Adipose tissue (tissue), 3 donors: ENCODE results near the gene RNF208. TPM values are rescaled to one million over a fixed set of nuclear protein-coding genes. Genes with fewer than 3 reads are reported as not detected.
"Not testable (repeated sequence)": the region's sequence is repeated elsewhere in the genome, so short reads cannot be mapped to it uniquely, and the experiment has no call there.

ENCODE experiments used
- H3K27ac ChIP-seq: one replicate; pipeline ENCODE4 v1.5.1; 2013; ENCODE audit warnings: low read depth, low read length
- WGBS, 3 donors: extraction: QIAGEN DNeasy Blood & Tissue Kit; methylation state at CpG; one replicate each; pipeline ENCODE4 v1.1.7; 2013; 5-methylcytosine and 5-hydroxymethylcytosine counted together
- polyA plus RNA-seq, 3 donors: library from polyadenylated mRNA; stranded (reverse); fragments of 200-250 nt; gene quantifications; one replicate each; pipeline ENCODE4 v1.2.3, GENCODE V29; 2013
- donor health status: healthy with polysubstance abuse.
- donor health status: Bipolar disorder and iron deficiency.
- donor health status: healthy.

RNF208 gene
- polyA plus RNA-seq: 1 to 10 TPM; 2.8 to 4.0 (median 3.5) TPM

GRCh38 chr9:137222190-137223077 lies at the start of gene RNF208:
Gene RNF208 (minus strand): TSS chr9:137222240. CDS start chr9:137221212, 1,028 bp downstream.
- WGBS, 3 donors: 5% methylated on average over 53 to 88 of the region's 88 CpGs
- H3K27ac ChIP-seq: no peak within 1 kb of the TSS

- WGBS, 3 donors: 32 to 63% (median 40%) methylated on average over 3 of the region's 3 CpGs
Measured at GRCh38 chr9:137271696-137272076, 49.6 kb upstream of the RNF208 start.

GRCh38 chr9:137270929-137271695 lies 49.1 kb upstream of the RNF208 start:
- no peak overlapping the region for H3K27ac ChIP-seq
- WGBS, 3 donors: 77 to 89% (median 79%) methylated on average over 32 of the region's 32 CpGs

More at GRCh38 chr9:137271696-137272076, 49.6 kb upstream of the RNF208 start:
- no peak overlapping the region for H3K27ac ChIP-seq

DNA sequence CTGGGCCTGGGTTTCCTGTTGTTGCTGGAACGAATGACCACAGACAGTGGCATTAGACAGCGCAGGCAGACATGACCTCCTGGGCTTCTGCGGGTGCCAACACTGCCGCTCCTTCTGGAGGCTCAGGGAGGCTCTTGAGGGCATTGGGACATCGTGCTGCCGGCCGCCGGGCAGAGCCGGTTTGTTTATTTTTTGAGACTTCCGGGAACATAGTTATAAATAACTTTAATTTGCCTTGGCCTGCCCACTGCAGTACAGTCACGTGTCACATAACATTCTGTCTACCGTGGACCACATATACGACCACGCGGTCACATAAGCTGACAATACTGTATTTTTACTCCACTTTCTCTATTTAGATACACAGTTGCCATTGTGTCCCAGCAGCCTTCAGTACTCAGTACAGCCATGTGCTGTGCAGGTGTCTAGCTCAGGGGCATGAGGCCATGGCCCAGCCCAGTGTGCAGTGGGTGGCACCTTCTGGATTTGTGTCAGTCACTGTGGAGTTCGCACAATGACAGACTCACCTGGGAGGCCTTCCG lies 47.3 kb upstream of the RNF208 start:
- WGBS, 3 donors: 29 to 65% (median 55%) methylated on average over 17 of the region's 17 CpGs

GRCh38 chr9:137268538-137269201 lies 46.6 kb upstream of the RNF208 start:
- WGBS, 3 donors: 59 to 74% (median 68%) methylated on average over 19 of the region's 19 CpGs
- H3K27ac ChIP-seq: no peak overlapping the region

More for the DNA sequence above, 47.3 kb upstream of the RNF208 start:
- no peak overlapping the region for H3K27ac ChIP-seq

- WGBS, 3 donors: 81 to 89% (median 82%) methylated on average over 6 of the region's 6 CpGs
Measured at GRCh38 chr9:137267933-137268355, 45.9 kb upstream of the RNF208 start.

GRCh38 chr9:137266585-137267453 lies 44.8 kb upstream of the RNF208 start:
- 89 to 95% (median 90%) methylated on average over 34 of the region's 34 CpGs for WGBS, 3 donors
- H3K27ac ChIP-seq: no peak overlapping the region

More at GRCh38 chr9:137267933-137268355, 45.9 kb upstream of the RNF208 start:
- H3K27ac ChIP-seq: no peak overlapping the region

GRCh38 chr9:137266162-137266527 lies 44.1 kb upstream of the RNF208 start:
- H3K27ac ChIP-seq: no peak overlapping the region
- WGBS, 3 donors: 84 to 90% (median 86%) methylated on average over 15 of the region's 15 CpGs

DNA sequence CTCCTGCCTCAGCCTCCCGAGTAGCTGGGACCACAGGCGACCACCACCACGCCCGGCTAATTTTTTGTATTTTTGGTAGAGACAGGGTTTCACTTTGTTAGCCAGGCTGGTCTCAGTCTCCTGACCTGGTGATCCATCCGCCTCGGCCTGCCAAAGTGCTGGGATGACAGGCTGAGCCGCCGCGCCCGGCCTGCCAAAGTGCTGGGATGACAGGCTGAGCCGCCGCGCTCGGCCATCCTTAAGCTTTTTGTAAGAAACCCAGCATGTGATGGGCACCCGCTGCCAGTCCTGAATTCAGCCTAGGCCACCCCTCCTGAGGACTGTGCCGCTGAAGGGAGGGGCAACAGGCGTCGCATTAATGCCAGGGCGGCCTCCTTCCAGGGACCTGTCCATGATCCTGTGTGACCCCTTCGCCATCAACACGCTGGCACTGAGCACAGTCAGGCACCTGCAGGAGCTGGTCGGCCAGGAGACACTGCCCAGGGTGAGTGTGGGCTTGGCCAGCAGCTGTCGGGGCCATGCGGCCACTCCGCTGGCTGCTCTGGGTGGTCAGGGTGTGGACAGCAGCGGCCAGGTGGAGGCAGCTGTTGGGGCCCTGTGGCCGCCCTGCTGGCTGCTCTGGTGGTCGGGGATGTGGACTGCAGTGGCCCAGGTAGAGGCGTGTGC lies 43.6 kb upstream of the RNF208 start:
- no peak overlapping the region for H3K27ac ChIP-seq
- 92 to 95% (median 93%) methylated on average over 29 of the region's 29 CpGs for WGBS, 3 donors

DNA sequence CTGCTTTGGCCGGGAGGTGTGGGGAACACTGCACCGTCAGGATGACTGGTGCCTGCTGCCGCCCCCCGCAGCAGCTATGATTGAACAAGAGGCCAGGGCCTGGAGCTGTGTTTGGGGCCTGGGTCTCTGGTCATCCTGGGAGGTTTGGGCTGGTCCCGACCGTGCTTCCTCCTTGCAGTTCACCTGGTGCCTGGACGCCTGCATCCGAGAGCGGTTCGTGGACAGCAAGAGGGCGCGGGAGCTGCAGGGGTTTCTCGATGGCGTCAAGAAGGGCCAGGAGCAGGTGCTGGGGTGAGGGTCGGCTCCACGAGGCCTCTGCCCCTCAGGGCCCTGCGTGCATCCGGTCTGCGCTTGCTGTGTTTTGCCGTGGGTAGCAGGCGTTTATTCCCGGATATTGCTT lies 42.0 kb upstream of the RNF208 start:
- WGBS, 3 donors: 93 to 97% (median 95%) methylated on average over 22 of the region's 22 CpGs
- H3K27ac ChIP-seq: no peak overlapping the region

GRCh38 chr9:137263506-137263905 lies 41.5 kb upstream of the RNF208 start:
- H3K27ac ChIP-seq: no peak overlapping the region
- 77 to 86% (median 78%) methylated on average over 9 to 10 of the region's 10 CpGs for WGBS, 3 donors

- no peak overlapping the region for H3K27ac ChIP-seq
- WGBS, 3 donors: 87 to 95% (median 88%) methylated on average over 24 of the region's 24 CpGs
Measured at GRCh38 chr9:137262909-137263285, 40.9 kb upstream of the RNF208 start.

- WGBS, 3 donors: 30 to 53% (median 40%) methylated on average over 14 of the region's 15 CpGs
- H3K27ac ChIP-seq: not testable (repeated sequence)
Measured at GRCh38 chr9:137262173-137262908, 40.3 kb upstream of the RNF208 start.

DNA sequence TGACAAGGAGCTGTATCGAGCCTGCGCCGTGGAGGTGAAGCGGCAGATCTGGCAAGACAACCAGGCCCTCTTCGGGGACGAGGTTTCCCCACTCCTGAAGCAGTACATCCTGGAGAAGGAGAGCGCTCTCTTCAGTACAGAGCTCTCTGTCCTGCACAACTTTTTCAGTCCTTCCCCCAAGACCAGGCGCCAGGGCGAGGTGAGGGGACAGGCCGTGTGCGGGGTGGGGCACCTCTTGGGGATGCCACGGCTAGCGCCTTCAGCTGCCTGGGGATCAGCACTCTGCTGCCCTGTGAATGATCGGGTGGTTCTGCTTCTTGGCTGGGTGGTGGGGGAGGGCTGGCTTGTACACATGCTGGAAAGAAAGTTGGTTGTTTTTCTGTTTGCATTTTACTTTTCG lies 34.8 kb upstream of the RNF208 start:
- no peak overlapping the region for H3K27ac ChIP-seq
- 88 to 94% (median 89%) methylated on average over 15 of the region's 15 CpGs for WGBS, 3 donors

- H3K27ac ChIP-seq: no peak overlapping the region
- WGBS, 3 donors: 75 to 83% (median 75%) methylated on average over 15 of the region's 15 CpGs
Measured at GRCh38 chr9:137256362-137256761, 34.3 kb upstream of the RNF208 start.

DNA sequence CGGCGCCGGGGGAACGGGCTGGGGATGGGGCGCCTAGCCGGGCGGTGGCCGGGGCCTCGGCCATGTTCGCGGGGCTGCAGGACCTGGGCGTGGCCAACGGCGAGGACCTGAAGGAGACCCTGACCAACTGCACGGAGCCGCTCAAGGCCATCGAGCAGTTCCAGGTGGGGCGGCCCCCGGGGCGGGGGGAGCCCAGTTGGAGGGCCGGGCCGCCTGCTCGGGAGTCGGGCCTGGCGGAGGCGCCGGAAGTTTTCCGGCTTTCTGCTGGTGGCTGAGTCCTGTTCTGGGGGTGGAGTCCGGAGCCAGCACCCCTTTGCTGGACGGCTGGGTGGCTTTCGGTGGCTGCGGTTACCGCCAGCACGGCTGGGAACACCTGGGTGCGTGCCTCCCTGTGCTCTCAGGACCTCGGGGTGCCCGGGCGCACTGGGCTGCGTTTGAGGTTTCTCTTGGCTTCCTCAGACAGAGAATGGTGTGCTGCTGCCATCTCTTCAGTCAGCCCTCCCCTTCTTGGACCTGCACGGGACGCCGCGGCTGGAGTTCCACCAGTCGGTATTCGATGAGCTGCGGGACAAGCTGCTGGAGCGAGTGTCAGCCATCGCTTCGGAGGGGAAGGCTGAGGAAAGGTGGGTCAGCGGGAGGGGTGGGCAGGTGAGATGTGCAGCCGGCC lies 33.5 kb upstream of the RNF208 start:
- 1 to 4% (median 2%) methylated on average over 40 to 51 of the region's 51 CpGs for WGBS, 3 donors
- no peak overlapping the region for H3K27ac ChIP-seq
